HG03039 (cell line): ENCODE results near the gene NRDC.
"Not testable (repeated sequence)": the region's sequence is repeated elsewhere in the genome, so short reads cannot be mapped to it uniquely, and the experiment has no call there.

ENCODE experiments used
- ATAC-seq: cut with Tn5 transposase; IDR thresholded peaks from one replicate; pipeline ENCODE4 v1.9.1; 2021; ENCODE audit warnings: mild to moderate bottlenecking, moderate library complexity; ENCODE audit not compliant: unreplicated experiment

Gene NRDC

DNA sequence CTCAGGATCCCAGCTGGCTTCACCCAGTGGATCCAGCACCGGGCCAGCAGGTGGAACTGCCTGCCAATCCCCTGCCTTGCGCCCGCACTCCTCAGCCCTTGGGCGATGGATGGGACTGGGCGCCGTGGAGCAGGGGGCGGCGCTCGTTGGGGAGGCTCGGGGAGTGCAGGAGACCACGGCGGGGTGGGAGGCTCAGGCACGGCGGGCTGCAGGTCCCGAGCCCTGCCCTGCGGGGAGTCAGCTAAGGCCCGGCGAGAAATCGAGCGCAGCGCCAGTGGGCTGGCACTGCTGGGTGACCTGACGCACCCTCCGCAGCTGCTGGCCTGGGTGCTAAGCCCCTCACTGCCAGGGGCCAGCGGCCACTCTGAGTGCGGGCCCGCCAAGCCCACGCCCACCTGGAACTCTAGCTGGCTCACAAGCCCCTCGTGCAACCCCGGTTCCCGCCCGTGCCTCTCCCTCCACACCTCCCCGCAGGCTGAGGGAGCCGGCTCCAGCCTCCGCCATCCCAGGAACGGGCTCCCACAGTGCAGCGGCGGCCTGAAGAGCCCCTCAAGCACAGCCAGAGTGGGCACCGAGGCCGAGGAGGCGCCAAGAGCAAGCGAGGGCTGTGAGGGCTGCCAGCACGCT is 31.1 kb downstream of the NRDC start:
- no peak for ATAC-seq

DNA sequence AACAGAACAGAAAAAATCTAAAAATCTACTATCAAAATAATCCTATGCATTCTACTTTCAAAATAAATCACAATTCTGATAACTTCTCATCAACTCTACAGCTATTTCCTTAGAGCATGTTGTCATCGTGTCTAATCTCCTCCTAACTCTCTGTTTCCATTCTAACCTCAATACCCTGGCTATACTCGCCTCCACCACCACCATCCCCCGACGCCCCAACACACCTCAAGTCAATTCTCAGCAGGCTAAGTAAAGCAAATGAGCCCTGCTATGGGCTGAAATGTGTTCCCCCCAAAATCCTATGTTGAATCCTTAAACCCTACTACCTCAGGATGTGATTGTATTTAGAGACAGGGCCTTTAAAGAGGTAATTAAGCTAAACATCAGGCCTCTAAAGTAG is 34.6 kb downstream of the NRDC start:
- ATAC-seq: no peak

DNA sequence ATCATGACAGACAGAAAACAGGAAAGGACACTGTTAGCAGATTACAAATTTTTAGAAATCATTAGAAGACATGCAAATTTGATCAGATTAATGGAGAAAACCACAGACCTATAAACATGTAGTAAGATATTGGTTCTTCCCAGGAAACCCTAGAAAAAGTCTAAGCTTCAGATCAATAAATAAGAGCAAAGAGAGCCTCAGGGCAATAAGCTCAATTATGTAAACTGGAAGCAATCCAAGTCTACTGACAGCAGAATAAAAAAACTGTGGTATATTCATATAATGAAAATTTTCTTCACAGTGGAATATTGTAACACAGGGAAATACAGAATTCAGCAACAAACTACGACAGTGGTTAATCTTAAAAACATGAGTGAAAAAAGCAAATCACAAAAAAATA is 36.3 kb downstream of the NRDC start:
- no peak for ATAC-seq

DNA sequence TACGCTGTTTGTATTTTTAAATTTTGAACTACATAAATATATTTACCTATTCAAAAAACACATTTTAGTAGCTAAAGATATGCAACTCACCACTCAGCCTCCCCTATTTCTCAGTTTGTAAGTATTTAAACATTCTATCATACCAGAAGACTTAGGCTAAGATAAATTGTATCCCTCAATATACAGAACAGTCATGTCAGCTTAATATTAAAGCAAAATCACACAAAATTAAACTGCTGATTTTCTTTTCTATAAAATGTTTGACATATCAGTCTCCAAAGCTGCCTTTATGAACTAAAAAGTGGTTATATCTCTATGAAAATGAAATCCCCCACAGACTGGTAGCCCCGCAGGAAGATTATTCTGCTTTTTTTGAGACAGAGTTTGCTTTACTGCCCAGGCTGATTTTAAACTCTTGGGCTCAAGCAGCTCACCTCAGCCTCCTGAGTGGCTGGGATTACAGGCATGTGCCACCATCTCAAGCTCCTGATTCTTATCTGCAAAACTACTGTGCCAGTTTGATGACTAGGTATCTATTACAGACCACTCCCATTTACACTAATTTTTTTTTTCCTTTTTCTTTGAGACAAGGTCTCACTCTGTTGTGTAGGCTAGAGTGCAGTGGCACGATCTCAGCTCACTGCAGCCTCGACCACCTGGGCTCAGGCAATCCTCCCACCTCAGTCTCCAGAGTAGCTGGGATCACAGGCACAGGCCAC is 37.6 kb downstream of the NRDC start:
- no peak for ATAC-seq

DNA sequence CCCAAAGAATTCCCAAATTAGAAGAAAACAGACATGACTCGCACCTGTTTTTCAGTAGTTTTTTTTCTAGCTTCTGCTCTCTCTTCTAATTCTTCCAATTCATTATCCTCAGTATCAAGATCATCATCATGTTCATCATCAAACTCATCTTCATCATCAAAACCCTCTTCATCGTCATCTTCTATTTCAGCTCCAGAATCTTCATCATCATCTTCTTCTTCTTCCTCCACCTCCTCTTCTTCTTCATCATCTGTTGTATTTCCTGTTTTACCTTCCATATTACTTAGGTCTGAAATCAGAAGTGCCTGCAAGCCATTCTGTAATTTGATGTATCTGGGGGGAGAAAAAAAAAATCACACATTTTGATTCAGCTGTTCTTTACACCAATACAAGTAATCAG is 38.3 kb downstream of the NRDC start:
- no peak for ATAC-seq

DNA sequence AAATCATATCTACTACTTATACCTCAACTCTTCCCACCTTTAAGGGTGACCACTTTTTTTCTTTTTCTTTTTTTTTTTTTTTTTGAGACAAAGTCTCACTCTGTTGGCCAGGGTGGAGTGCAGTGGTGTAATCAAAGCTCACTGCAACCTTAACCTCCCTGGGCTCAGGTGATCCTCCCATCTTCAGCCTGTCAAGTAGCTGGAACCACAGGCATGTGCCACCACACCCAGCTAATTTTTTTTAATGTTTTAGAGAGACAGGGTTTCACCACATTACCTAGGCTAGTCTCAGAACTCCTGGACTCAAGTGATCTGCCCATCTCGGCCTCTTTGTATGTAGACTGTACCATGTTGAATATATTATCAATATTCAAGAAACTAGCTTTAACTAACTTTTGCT is 39.4 kb downstream of the NRDC start:
- ATAC-seq: no peak

DNA sequence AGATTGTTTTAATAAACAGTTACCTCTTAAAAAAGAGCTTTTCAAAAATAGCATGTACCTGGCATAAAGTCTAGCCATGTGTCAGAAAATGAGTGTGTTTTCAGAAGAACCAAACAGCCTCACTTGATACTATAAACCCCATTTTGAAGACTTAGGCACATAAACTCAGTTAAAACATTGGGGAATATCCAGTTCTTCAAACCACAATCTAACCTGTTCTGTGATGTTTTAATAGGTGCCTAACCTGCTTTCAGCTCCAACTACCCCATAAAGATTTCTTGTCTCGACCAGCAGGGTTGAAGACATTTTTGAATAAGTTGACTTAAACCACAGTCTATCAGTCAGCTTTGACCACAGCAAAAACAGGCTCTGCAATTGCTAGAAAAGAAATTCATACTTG is 41.3 kb downstream of the NRDC start:
- ATAC-seq: no peak

DNA sequence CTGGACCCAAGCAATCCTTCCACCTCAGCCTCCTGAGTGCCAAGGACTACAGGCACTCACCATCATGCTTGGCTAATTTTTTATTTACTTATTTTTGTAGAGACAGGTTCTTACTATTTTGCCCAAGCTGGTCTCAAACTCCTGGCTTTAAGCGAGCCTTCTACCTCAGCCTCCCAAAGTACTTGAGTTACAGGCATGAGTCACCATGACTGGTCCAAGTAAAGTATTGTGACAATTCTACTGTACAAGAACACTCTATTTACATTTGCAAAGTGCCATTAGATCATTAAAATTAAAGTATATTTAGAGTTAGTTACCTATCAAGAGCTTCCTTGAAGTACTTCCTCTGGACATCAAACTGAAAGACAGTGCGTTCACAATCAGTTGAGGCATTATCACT is 44.8 kb downstream of the NRDC start:
- ATAC-seq: no peak

DNA sequence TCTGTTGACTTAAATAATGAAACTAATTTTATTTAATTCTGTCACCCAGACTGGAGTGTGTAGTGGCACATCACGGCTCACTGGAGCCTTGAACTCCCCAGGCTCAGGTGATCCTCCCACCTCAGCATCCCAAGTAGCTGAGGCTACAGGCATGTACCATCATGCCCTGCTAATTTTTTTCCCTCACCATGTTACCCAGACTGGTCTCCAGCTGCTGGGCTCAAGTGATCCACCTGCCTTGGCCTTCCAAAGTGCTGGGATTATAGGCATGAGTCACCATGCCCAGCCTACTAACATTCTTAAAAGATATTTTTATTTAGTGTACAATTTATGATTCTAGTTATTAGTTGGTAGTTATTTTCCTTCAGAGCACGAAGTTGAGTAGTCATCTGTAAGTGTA is 49.5 kb downstream of the NRDC start:
- ATAC-seq: no peak

DNA sequence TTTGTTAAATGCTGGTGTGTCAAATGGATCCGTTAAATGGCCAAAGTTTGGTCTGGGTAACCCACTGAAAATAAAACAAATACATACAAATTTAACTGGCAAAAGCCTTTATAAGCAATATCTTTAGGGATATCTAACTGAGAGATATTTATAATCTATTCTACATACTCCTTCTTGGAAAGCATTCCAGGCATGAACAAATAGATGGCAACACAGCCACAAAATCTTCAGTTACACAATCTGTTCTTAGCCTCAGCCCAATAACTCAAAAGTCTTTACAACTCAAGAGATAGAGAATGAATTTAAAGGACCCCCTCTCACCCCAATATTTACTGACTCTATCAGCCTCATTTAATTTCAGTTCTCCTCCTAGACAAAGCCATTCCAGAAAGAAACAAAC is 58.7 kb downstream of the NRDC start:
- no peak for ATAC-seq

DNA sequence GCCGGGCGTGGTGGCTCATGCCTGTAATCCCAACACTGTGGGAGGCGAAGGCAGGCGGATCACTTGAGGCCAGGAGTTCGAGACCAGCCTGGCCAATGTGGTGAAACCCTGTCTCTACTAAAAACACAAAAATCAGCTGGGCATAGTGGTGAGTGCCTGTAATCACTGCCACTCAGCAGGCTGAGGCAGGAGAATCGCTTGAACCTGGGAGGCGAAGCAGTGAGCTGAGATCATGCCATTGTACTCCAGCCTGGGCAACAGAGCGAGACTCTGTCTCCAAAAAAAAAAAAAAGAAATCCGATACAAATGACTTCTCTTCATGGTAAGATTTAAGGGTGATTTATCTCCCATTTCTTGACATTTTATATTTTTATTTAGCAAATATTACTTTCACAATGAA is 59.5 kb downstream of the NRDC start:
- ATAC-seq: not testable (repeated sequence)

DNA sequence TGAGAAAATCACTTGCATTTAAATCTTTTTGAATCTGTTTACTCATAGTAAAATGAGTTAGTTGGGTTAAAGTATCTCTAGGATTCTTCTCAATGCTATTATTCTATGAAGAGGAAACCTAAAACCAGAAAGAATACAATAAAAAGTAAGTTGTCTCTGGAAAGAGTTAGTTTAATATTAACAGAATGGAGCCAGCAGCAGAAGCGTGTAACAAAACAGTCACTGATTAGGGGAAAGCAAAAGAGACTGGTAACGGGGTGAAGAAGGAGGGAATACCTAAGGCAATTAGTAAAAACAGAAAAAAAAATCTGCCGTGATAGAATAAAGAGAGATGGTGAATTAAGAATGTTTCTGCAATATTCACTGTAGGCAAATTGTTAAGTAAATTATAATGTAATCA is 60.0 kb downstream of the NRDC start:
- ATAC-seq: no peak

DNA sequence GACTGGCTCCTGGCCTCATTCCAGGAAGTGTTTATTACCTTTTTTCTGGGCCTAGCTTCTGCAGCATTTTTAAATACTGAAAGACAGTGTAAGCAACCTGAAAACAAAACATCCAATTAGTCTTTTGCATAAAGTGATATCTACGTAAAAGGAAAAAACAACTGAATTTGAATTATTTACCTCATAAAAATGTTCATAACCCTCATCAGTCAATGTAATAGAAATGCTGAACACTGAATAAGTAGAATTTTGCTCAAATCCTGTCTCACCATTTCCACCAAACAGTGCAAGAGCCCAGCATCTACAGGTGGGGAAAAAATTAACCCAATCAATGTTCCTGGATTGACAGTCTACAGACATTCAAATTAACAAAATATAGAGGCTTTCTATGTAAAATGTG is 64.0 kb downstream of the NRDC start:
- ATAC-seq: no peak

DNA sequence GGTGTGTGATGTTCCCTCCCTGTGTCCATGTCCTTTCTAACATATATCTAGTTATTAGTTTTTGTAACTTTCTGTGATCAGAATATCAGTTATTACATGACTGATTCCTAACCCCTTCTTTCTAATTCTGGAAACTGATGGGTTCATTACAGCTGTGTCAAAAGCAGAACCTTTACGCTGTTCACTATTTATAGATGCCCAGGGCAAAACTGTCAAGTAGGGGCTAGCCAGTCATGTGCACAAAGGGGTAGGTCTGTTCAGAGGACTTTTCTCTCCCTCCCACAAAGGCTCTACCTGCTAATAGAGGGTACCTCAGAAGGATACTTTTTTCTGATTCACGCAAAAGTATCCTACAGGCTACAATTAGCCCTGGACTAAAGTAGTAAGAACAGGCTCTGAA is 79.2 kb downstream of the NRDC start:
- no peak for ATAC-seq

DNA sequence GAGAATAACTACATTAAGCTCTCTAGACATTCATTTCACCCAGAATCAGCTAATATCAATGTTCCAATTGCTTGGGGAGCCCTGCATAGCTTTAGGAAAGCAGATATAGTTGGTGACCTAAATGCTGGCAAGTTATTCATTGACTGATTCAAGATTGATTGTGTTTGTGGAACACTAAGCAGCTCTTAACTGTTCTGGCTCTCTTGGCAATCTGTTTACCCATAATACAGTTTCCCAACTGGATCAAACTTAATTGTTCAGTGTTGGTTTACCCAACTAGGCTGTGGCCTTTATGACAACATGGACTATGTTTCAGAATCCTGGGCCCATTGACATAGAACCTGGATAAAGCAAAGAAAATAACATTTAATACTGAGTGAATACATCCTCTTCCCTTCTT is 83.7 kb downstream of the NRDC start:
- no peak for ATAC-seq

DNA sequence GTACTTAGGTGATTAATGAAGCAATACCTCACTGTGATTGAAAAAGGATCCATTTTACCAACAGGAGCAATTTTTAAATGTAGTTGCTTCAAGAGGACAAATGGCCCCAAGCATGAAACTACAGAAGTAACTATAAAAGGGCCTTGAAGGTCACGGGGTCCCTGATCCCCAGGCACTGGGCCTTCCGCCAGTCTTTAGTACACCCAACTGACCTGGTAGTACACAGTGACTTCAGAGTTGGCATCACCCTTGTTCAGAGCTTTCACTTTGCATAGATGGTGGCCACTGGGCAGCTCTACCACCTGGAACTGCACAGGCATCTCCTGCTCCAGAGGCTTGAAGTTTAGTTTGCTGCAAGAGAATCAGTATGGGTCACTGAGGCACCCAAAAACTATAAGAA is 84.3 kb downstream of the NRDC start:
- no peak for ATAC-seq

DNA sequence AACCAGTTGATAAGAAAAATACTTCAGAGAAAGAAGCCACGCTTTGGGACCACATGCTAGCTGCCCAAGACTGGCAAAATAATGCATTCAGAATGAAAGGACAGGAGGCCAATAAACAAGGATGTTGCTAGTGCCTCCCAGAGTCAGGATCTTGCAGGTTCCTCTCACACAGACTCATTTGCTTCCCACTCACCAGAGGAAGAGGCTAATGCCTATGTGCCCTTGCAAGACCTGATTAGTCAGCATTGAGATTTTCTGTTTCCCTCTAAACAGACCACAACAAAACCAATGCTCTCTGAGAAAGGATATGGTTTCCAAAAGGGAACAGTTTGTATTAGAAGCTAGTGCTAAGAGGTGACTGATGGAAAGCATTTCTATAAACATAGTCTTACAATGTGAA is 85.7 kb downstream of the NRDC start:
- ATAC-seq: no peak

DNA sequence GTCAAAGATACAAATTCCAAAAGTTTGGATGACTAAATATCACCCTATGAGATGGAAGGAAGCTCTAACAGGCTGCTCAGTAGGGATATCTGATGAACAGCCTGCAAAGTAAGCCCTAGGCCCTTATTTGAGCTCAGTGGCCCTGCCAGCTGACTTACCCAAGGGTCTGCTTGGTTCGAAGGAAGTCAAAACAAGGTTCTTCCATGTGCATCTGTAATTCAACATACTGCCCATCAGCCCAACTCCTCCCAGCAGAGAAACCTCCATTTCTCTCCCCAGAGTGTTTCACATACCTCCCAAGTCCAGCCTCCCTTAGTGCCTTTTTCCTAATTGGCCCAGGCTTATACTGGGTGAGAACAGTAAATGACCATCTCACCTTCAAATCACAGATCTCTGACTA is 86.6 kb downstream of the NRDC start:
- ATAC-seq: no peak

DNA sequence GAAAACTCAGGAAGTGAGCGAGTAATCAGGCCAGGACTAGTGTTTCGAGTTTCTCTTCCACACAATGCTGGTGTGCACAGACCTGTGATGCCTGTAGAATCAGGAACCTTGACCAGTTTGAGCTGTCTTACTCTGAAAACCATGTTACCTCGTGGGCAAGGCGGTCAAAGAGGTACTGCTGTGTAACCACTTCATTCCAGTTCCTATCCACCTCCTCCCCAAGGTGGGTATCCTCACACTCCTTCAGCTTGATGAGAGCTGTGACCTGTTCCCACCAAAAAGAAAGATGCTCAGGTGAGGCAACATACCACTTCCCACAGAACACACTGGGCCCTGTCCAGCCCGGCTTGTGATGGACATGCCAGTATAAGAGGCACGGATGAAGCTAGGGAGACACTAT is 88.1 kb downstream of the NRDC start:
- no peak for ATAC-seq

DNA sequence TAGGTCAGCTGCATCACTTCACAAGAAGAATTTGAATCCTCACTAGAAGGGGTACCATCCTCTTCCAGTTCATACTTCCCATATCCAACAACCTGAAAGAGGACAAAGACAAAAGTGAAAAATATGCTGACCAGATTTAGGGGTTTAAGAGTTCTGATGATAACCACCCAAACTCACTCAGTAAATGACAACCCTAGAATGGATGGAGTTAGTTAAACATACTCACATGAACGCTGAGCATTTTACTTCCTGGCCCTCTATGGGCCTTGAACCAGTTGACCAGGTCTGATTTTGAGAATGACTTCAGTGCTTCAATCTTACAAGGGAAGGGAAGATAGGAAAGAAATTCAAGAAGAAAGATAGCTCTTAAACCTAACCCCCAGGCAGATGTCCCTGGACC is 89.2 kb downstream of the NRDC start:
- no peak for ATAC-seq

DNA sequence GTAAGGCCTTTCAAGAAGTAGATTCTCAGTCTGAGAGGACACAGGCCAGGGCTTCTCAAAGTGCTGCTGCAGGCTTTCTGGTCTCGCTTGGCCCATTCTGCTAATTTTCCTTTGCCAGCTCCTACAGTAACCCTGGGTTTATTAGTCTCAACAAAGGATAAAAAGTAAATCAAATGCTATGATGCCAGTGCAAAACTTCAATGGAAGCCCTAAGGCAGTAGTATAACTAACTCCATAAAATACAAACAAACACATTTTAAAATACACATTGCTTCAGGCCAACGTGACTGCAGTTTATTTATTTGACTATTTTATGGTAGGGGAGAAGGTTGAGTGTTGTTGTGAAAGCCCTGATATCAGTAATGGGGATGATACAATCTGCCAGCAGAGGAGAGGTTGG is 89.6 kb downstream of the NRDC start:
- ATAC-seq: no peak

DNA sequence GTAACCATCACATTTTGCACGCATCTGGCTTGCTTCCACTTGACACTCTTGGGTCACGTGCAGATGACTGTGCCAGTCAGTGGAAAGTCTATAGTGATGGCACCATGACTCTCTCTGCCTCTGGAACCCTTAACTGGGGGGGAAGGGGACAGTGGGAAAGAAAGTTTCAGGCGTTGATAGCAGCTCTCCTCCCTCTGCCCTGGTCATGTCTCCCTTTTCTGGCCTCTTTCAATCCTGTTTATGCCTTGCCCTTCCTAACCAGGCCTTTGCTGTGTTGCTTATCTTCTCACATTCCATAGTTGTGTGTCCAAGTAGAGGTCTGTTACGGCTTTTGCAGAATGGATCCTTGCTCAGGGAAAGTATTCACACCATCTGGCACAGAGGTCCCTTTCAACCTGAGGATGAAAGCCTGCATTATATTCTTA is 93.5 kb downstream of the NRDC start:
- ATAC-seq: no peak

DNA sequence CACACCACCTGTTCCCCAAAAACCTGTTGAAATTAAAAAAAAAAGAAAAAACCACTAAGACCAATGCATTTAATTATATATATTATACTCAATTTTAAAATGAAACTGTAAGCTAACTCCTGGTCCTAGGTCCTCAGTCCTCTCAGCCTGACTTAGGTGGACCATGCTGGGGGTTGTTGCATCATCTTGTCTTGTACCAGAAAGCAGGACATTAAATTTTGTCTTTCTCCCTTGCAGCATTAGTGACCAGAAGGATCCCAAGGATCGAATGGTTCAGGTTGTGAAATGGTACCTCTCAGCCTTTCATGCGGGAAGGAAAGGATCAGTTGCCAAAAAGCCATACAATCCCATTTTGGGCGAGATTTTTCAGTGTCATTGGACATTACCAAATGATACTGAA is 97.6 kb downstream of the NRDC start:
- no peak for ATAC-seq
